ENCODE measurements around the gene TMX4. TPM values are rescaled to one million over a fixed set of nuclear protein-coding genes. Genes with fewer than 3 reads are reported as not detected.
"Not testable (repeated sequence)": the region's sequence is repeated elsewhere in the genome, so short reads cannot be mapped to it uniquely, and the experiment has no call there.

The TMX4 gene, protein sequence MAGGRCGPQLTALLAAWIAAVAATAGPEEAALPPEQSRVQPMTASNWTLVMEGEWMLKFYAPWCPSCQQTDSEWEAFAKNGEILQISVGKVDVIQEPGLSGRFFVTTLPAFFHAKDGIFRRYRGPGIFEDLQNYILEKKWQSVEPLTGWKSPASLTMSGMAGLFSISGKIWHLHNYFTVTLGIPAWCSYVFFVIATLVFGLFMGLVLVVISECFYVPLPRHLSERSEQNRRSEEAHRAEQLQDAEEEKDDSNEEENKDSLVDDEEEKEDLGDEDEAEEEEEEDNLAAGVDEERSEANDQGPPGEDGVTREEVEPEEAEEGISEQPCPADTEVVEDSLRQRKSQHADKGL
- 70.2 TPM for total RNA-seq

DNA sequence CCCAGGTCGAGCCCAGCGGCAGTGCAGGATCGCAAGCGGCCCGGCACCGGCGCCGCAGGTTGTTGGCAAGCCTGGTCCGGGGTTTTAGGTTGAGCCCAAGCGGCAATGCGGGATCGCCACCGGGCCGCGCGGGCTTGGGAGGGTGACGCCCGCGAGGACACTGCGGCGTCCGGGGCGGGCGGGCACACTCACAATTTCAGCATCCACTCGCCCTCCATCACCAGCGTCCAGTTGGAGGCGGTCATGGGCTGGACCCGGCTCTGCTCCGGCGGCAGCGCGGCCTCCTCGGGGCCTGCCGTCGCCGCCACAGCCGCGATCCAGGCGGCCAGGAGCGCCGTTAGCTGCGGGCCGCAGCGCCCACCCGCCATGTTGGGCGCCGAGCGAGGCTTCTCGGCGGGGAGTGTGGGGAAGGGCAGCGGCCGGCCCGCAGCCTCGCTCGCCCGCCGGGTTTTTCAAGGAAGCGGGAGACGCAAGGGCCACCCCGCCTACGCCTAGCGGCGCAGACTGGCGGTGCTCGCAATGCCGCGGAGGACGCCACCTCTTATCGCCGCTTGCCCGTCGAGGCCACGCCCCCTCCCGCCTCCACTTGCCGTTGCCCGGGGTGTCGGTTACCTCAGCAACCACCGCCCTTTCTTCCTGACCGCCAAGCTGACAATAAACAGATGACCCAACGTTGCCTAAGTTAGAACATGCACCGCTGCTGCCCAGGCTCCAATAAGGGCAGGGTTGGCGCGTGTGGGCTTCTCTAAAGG, at the start of gene TMX4:
Gene TMX4, minus strand, starts transcription at position 516 of the 752 bp plus-strand sequence. Its CDS starts 148 bp downstream, at position 368.
- peak; percentile 98 for DNase-seq (ENCODE audit: low spot score)

DNA sequence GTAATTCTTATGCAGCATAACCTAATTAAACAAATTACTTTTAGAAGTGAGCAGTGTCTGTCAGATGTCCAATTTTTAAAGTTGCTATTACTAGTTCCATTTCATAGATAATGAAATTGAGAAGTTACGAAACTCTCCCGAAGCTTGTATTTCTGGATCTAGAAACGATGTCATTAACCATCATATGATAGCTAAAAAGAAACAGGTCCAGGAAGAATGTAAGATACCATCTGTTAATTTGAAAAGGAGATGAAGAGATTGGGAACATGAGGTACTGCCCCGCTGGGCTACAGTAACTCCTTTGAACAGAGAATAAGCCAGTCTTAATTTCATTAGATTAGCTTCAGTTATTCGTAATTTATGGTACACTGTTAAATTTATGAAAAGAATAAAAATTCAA, 47.5 kb upstream of the TMX4 start:
- DNase-seq (ENCODE audit: low spot score) = no peak

DNA sequence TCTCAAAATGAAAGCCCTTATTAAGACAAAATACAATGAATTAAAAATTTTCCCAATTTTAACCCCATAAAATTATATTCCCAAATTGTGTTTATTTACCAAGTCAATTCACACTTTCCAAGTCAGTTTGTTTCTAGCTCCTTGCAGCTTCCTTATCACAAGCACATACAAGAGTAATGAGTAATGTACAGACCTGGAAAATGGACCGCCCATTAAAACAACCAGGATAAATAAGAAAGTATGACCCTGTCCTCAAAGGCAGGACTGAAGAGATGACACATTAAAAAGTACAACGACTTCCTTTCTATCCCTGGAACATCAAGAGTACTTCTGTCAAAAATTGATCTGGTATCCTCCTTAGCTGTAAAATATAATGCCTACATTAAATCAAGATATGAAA, 47.1 kb upstream of the TMX4 start:
- no peak for DNase-seq (ENCODE audit: low spot score)

DNA sequence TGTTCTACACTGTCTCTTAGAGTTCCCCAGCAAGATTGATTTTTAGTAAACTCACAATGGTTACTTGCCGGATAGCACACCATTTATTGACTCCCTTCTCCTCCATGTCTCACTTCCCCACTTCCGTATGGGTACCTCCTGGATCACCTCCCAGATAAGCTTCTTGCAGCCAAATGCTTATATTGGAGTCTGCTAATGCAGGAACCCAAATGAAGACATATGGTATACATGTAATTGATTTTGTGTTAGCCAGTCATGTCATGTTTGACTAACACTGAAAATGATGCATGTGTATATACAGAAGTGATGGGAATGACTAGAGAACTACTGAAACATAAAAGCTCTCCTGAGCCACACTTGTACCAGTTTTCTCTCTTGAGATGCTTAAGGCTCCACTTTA, 46.1 kb upstream of the TMX4 start:
- no peak for DNase-seq (ENCODE audit: low spot score)

DNA sequence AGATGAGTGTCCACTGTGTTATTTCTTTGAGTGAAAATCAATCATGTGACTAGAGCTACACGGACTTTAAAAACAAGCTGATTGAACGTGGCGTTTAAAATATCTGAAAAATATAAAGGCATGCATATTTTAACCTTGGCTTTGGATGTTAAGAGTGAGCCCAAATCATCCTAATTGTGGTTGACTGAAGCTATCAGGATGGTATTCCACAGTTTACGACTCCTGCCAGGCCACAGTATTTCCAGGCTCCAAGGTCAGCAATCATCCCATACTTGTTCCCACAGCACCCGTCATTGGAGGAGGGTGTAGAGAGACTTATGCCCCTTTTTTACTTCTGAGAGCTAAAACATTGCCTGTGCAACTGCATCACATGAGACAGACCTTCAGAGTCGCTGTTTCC, 43.2 kb upstream of the TMX4 start:
- no peak for DNase-seq (ENCODE audit: low spot score)

DNA sequence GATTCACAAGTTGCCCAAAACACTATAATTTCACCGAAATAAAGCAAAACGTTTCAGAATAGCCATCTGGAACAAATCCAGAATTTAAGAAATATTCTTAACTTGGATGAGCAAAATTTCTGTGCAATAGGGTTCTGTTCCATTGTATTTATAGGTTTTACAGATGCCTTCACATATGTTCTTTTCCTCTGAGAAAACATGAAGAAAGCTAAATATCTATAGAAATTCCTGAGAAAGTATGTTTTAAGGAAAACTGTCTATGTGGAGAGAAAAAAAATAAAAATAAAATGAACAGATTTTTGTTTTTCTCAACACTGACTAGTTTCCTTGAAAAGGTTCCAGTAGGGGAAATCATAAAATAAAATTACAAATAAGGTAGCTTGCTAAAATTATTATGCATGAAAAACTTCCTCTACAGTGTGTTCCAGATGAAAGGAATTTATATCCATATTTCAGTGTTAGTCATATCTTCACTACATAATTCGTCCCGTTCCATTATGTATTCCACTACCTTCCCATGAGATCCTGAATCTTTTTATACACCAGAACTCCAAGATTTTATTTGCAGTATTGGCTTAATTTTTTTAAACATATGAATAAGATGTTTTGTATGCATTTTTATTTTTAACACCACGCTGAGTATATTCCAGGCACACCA, 42.4 kb upstream of the TMX4 start:
- no peak for DNase-seq (ENCODE audit: low spot score)

DNA sequence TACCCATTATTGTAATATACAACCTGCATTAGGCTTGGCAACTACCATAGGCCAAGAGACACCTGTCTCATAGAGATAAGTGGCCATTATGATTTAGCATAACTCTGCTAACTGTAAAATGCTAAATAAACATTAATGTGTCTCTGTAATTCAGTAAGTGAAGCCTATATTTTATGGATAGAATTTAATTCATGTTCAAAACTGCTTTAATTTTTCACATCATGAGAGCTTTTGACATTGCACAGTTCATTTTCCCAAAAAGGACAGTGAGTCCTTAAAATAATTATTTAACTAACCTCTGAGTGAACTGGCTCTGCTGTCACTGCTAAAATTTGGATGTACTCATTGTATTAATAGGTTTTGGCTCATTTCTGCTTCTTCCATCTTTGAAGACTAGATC, 41.4 kb upstream of the TMX4 start:
- DNase-seq (ENCODE audit: low spot score) = no peak

DNA sequence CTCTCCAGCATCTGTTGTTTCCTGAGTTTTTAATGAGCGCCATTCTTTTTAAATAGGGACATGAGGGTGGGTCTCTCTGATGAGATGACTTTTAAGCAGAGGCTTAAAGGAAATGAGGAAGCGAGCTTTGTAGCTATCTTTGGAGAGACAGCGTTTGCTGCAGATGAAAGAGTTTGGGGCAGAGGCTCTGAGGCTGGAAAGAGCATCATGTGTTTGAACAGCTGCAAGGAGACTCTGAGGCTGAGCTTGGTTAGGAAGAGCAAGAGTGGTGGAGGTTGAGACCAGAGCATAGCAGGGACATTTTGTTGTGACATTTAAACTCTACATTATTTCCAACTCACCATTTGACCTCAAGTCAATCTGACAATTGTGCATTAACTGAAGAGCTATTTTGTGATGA, 38.3 kb upstream of the TMX4 start:
- no peak for DNase-seq (ENCODE audit: low spot score)

DNA sequence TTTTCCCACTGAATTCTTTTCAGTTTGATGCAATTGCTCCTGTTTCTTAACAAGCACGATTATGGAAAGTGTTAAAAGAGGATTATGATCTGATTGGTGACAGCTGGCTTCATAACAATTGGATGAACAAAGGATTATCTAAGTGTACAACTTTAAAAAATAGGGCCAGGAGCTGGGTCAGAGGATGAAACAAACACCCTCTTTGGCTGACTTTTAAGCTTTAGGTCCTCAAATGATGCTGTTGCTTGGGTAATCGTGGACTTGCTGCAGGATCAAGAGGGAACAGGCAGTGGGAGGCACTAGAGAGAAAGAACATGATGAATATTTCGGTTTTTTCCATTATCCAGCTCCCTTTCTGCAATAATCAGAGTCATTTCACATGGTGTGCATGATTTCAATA, 35.5 kb upstream of the TMX4 start:
- DNase-seq (ENCODE audit: low spot score) = no peak

DNA sequence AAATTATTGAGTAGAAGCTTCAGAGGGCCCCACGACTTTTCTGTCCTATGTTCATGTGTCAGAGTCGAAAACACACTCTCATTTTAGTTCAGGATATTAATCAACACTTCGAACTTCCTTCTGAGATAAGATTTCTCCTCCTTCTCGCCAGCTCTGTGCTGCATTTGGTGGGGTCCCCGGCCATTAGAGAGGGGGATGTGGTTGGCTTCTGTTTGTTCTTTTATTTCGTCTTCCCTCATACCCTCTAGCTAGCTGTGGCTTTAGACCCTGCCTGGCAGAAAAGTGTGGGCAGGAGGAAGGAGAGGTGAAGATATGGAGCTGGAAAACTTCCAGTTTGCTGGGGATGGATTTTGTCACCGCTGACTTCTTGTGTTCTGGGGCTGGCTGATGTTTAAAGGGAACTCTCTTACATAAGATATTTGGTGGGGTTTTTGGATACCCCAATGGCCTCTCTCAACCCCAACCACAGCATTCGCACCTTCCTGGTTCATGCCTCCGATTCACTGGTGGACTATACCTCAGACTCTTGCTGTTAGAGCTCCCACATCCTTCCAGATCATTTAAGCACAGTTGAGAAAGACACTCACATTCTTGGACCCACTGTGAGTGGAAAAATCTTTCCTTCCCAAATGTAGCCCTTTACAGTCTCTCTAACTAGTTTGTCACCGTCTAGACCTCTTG, 30.7 kb upstream of the TMX4 start:
- DNase-seq (ENCODE audit: low spot score) = no peak

DNA sequence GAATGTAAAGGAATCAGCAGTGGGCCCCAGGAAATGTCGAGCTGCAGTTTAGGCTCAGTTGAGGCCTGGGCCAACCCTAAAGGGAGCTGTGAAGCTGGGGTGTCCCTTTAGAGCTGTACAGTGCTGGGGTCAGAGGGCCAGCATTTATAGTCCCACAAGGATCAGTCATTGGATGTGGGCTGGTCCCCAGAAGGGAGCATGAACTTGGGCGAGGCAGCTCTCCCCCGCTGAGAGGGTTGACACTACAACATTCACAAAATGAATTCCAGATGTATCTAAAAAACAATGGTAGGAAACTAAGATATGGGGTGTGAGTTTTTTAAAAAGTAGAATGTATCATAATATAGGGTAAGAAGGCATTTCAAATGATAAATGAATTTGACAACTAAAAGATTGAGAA, 29.7 kb upstream of the TMX4 start:
- no peak for DNase-seq (ENCODE audit: low spot score)

DNA sequence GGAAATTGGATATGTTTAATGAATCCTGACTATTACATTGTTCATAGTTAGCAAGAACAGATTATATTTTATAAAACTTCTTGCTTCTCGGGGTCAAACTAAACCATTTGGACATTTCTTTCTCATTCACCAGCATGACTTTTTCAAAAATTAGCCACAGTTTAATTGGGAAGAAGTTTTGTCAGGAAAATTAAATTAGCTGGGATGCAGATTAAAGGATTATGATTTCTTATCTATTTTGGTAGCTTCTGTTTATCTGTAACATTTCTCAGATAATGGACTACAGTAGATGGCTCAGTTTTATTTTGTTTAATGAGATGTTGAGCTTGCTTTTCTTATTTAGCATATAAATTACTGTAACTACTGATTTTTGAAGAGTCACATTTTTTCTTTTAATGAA, 26.4 kb upstream of the TMX4 start:
- no peak for DNase-seq (ENCODE audit: low spot score)

DNA sequence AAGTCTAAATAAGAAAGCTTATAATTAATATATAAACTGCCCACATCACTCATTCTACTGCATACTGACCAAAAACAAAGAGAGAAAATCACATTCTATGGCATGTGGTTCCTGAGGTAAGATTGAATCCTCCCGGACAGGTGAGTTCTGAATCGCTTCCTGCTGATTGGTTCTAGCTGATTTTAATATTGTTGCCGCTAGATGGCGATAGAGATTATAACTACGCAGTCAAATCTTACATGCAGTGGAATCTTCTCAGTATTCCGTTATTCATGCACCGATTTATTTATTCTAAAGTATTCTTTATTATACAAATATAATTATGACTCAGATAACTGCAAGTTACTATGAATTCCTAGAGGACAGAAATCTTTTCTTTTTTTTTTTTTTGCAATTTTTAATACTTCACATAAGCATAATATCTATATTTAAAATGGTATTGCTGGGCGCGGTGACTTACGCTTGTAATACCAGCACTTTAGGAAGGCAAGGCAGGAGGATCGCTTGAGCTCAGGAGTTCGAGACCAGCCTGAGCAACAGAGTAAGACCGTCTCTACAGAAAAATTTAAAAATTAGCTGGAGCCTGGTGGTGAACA, 24.2 kb upstream of the TMX4 start:
- peak; percentile 32 for DNase-seq (ENCODE audit: low spot score)

DNA sequence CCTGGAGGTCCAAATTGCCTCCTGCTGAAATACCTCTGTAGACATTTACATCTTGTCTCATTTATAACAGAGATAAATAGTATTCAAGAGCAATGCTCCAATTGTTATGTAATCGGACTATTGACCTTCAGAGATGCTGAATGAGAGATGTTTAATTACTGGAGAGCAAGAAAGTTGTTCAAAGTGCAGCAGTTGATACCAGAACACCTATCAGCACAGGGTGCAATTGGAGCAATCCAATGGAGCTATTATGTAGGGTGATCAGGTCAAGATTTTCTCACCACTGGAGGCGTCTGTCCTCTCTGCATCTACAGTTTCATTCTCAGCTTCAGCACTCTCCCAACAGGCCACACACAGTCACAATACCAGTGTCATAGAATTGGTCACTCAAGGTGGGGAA, 19.5 kb upstream of the TMX4 start:
- no peak for DNase-seq (ENCODE audit: low spot score)

DNA sequence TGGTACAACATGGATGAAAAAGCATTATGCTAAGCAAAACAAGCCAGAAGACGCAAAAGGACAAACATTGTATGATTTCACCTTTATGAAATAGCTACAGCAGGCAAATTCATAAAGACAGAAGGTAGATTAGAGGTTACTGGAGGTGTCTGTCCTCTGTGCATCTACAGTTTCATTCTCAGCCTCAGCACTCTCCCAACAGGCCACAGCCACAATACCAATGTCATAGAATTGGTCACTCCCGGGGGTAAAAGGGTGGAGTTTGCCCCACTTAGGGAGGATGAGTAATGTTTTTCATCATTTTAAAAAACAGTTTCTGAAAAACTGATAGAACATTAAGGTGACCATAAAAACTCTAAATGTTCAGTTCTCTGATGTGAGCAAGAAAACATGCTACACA, 17.2 kb upstream of the TMX4 start:
- no peak for DNase-seq (ENCODE audit: low spot score)

DNA sequence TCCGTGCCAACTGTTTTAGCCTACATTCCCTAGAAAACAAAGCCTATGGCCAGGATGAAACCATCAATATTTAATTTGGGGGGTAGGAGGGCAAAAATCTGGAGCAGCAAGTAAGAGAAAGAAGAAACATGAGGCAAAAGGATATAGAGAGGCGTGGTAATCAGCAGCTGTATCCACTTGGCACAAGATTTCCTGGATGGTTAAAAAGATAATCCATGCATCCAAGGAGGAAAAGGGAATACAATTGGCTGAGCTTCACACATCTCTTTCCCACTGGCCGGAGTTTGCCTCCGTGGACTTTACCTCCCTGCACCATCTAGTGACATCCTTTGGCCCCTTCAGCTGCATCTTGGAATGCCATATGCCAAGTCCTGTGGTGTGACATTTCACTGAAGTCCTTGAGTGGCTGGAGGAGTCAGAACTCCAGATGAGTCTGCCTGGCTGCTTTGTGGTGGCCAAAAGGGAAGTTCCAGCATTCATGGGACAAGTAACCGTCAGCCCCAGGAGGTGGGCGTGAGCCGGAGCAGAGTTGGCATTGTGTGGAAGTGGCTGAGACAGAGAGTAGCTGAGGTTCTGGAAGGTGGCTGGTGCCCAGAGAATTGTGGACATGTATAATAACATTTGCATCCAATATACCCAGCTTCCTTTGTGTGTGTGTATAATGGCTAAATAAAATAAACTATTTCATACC, 13.7 kb upstream of the TMX4 start:
- DNase-seq (ENCODE audit: low spot score) = no peak

DNA sequence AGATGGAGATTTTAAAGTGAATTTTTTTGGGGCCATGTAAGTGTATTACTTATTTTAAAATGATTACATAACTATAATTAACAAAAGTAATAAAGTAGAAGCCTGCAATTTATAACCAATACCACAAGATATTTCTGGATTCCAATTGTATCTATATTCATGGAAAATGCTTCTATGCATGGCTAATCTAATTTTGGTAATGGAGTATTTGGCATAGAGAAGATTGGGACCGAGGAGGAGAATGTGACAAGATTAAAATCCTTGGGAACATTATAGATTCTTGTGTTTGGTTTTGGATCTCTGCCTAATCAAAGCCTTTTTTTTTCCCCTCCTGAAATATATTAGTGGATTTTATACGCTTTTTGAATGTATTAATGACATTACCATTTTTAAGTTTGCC, 12.9 kb upstream of the TMX4 start:
- no peak for DNase-seq (ENCODE audit: low spot score)

DNA sequence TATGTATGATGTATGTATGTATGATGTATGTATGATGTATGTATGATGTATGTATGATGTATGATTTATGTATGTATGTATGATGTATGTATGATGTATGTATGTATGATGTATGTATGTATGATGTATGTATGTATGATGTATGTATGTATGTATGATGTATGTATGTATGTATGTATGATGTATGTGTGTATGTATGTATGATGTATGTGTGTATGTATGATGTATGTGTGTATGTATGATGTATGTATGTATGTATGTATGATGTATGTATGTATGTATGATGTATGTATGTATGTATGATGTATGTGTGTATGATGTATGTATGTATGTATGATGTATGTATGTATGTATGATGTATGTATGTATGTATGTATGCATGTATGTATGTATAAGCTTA, 12.0 kb upstream of the TMX4 start:
- not testable (repeated sequence) for DNase-seq (ENCODE audit: low spot score)

DNA sequence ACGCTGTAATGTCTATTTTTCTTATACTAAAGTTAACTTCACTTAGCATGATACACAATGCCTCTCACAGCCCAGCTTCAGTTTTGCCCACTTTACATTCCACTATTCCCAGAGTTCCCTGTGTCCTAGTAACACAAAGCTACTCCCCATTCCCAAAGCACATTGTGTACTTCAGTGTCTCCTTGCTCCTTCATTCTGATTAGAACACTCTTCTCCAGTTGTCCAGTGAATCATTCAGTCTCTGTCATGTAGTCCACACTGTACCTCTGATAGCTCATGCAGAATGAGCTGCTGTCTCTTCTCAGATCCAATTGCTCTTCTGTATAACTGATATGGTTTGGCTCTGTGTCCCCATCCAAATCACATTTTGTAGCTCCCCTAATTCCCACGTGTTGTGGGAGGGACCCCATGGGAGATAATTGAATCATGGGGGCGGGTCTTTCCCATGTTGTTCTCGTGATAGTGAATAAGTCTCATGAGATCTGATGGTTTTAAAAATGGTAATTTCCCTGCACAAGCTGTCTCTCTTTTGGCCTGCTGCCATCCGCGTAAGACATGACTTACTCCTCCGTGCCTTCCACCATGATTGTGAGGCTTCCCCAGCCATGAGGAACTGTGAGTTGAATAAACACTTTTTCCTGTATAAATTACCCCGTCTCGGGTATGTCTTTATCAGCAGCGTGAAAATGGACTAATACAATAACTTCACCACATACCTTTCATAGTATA, 2.1 kb upstream of the TMX4 start:
- no peak for DNase-seq (ENCODE audit: low spot score)

DNA sequence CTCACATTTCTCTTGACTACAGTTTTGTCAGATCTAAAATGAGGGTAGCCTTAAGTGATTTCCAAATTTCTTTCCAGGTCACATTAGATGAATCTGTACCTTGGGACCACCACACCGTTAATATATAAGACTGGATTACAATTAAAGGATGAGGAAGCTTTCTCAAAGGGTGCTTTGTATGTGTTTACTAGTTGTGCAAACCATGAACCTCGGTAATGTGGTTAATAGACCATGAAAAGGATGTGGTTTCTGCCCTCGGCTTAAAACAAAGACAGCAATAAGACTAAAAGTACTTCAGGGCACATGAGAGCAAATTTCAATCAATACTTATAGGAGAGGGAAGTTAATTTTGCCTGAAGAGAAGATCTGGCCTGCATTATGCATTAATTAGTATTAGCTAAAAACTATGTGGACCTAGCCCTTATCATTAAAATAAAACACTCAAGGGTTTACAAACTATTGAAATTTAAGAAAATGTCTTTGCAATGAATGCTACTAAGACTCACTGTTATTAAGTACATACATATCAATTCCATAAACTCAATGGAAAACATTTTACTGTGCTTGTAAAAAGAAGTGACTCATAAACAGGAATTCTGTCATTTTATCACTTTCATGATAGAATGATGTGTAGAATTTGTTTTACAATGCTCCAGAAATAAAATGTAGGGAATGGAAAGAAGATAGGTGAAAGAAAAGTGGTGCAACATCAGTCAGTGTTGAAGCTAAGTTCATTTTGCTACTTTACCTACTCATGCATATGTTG, 936 bp upstream of the TMX4 start:
- DNase-seq (ENCODE audit: low spot score) = no peak

Data from mucosa of gallbladder (tissue), 1 donor.